ENCODE results near the gene CD300LF. TPM values are rescaled to one million over a fixed set of nuclear protein-coding genes. Genes with fewer than 3 reads are reported as not detected.

CD300LF gene
- total RNA-seq, 1 experiment from 2014 or later, result not detected

- ChIA-PET RAD21 (ENCODE audit: low non-redundant PET in 1 of 2, low total read pairs in 2 of 2, uncharacterized antibody in 2 of 2, unreplicated experiment in 2 of 2) (no interaction called here), CTCF (interaction anchor here (1.2 kb wide), 1 partner anchor 13 kb away, joined by 3 read pairs; no protein-coding TSS in a partner anchor), POLR2A (no interaction called here)
- no peaks in the 10 kb centered on the region for H3K9me2 ChIP-seq (ENCODE audit: insufficient read depth)
- no TSS peak for BruUV-seq (replicated peaks)
- ATAC-seq, result no peak
- H3K27me3 ChIP-seq (ENCODE audit: insufficient read depth, low read length), result peaks cover 79% of the 10 kb centered on the region
- no peak for DNase-seq (ENCODE audit: low read depth, low spot score)
- H3K36me3 ChIP-seq (ENCODE audit: control insufficient read depth in 1 of 2, insufficient read depth in 2 of 2, low read length in 2 of 2), result no peaks in the 10 kb centered on the region
- intact Hi-C loops (cut with micrococcal nuclease), result no loop called here
- H3K4me3 ChIP-seq (replicated peaks in 1 of 2; ENCODE audit: low read depth in 1 of 2, low read length in 2 of 2), result no peak overlapping the region
- H3K27ac ChIP-seq (ENCODE audit: low read depth, low read length), result no peak overlapping the region
- no peak overlapping the region for H3K9ac ChIP-seq (ENCODE audit: low read length)
- H2AFZ ChIP-seq (ENCODE audit: low read depth, low read length, poor library complexity, severe bottlenecking), result no peak overlapping the region
- no peak for TF ChIP-seq POLR2A (IDR thresholded peaks at IDR 0.05; ENCODE audit: borderline replicate concordance, extremely low read depth, insufficient read depth, insufficient read length)
- no peak for TF ChIP-seq POLR2AphosphoS5 (IDR thresholded peaks at IDR 0.05; ENCODE audit: low read depth, low read length)
- no peak for TF ChIP-seq SIN3A (IDR thresholded peaks at IDR 0.05; ENCODE audit: low read depth)
- TF ChIP-seq SRF (IDR thresholded peaks at IDR 0.05; ENCODE audit: low read depth), result no peak
- TF ChIP-seq JUND (IDR thresholded peaks at IDR 0.05), result no peak
- TF ChIP-seq ZNF274 (IDR thresholded peaks at IDR 0.05; ENCODE audit: low read depth, low read length), result no peak
- TF ChIP-seq CBX3 (IDR thresholded peaks at IDR 0.05; ENCODE audit: low read depth), result no peak
- TF ChIP-seq ZBTB33 (IDR thresholded peaks at IDR 0.05; ENCODE audit: extremely low read depth, insufficient replicate concordance, low read length), result no peak
- no peak for TF ChIP-seq ELF1 (IDR thresholded peaks at IDR 0.05; ENCODE audit: borderline replicate concordance, low read depth)
- TF ChIP-seq RAD21 (IDR thresholded peaks at IDR 0.05; ENCODE audit: low read depth), result no peak
- no peak for TF ChIP-seq FOSL1 (IDR thresholded peaks at IDR 0.05; ENCODE audit: low read depth)
- no peak for TF ChIP-seq CTCF (IDR thresholded peaks at IDR 0.05 in 2 of 3, conservative IDR thresholded peaks at IDR 0.05 in 1 of 3; ENCODE audit: borderline replicate concordance in 1 of 3, insufficient read depth in 1 of 3, low read depth in 2 of 3, low read length in 2 of 3)
- no peak for TF ChIP-seq REST (IDR thresholded peaks at IDR 0.05; ENCODE audit: low read depth)
- no peak for TF ChIP-seq YY1 (IDR thresholded peaks at IDR 0.05; ENCODE audit: extremely low read depth, insufficient replicate concordance, low read depth, low read length)
- no peak for TF ChIP-seq TCF7L2 (IDR thresholded peaks at IDR 0.05; ENCODE audit: borderline replicate concordance, extremely low read depth, insufficient read depth, insufficient read length)
- TF ChIP-seq EGR1 (IDR thresholded peaks at IDR 0.05; ENCODE audit: low read depth), result no peak
- TF ChIP-seq EZH2phosphoT487 (IDR thresholded peaks at IDR 0.05; ENCODE audit: borderline replicate concordance), result no peak
- no peak for TF ChIP-seq EZH2 (IDR thresholded peaks at IDR 0.05)
- H4K20me1 ChIP-seq (ENCODE audit: insufficient read depth), result no peaks in the 10 kb centered on the region
- no peaks in the 10 kb centered on the region for H3K9me3 ChIP-seq (ENCODE audit: control insufficient read depth in 1 of 2, insufficient read depth in 1 of 2, low read depth in 1 of 2, low read length in 2 of 2)
- H3K4me2 ChIP-seq (ENCODE audit: low read length), result no peak overlapping the region
- no peaks in the 10 kb centered on the region for H3K79me2 ChIP-seq (ENCODE audit: insufficient read depth, low read length)
- no peaks in the 10 kb centered on the region for H3K4me1 ChIP-seq (ENCODE audit: control insufficient read depth in 1 of 2, insufficient read depth in 2 of 2, low read length in 2 of 2)
Measured at GRCh38 chr17:74644419-74644818, 68.3 kb downstream of the CD300LF start.
